GM19397 (cell line): Measurements from ENCODE around the gene DPF3.
"Not testable (repeated sequence)": the region's sequence is repeated elsewhere in the genome, so short reads cannot be mapped to it uniquely, and the experiment has no call there.

ENCODE experiments used
- ATAC-seq: cut with Tn5 transposase; IDR thresholded peaks from one replicate; pipeline ENCODE4 v1.9.1; 2021; ENCODE audit warnings: mild to moderate bottlenecking, moderate library complexity; ENCODE audit not compliant: unreplicated experiment

DPF3 gene

DNA sequence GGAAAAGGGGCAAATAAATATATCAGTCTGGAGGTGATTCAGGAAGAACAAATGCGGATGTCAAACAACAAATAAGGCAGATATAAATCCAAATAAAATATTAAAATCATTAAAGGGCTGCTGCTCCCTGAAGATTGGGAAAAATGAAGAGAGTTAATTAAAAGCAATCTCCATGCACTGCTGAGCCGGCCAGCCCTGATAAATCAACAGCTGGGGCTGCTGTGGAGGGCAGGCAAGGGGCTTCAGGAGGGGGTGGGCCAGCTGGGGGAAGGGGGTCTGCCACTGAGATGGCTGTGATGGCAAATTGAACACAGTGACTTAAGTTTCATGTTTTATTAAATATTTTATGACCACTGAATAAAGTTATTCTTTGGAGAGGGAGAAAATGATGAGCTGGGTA, 12.4 kb downstream of the DPF3 start:
- ATAC-seq: no peak

DNA sequence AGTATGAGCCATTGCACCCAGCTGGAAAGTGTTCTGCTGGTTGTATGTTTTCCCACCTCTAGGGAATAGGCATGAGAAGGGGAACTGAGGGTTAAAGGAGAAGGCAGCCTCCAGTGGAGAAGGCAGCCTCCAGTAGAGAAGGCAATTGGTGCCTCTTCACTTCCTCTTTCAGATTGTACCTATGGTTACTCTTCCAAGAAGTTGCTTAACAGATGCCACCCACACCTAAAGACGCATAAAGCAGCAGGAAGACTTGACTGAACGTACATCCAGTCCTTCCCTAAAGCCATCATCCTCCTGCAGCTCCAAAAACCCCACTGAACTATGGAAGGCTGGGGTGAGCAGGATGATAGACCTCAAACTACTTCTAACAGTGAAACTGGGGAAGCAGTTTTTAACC, 13.1 kb downstream of the DPF3 start:
- ATAC-seq: no peak

DNA sequence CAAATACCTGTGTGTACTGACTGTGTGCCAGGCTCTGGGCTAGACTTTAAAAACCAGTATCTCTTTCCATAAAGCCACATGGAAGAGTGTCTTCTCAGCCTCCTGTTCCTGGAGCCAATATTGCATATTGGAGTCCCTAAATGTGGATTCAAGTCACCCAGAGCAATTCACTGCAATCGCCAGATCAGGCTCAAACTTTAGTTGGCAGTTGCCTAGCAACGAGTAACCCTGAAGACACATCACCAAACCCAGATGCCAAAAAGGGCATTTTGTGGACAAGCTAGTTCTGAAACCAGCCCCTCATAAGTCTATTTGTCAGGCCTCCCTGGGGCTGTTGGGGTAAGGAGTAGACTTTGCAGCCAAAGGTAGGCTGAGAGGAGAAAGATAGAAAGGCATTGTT, 13.7 kb downstream of the DPF3 start:
- no peak for ATAC-seq

DNA sequence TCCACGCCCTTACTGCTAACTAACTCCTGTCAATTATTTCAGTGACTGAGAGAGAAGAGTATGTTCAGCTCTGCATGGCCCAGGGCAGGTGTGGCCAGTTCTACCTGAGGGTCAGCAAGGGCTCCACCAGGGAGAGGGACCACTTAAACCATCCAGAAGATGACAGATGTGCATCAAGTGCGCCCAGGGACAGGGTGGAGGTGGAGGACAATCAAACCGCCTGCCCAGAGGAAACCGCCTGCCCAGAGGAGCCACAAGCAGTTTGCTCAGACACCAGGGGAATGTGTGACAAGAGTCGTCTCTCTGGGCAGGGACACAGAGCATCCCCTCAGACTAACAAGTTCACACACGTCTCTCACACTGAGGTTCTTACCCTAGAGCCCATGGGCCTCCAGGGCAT, 14.5 kb downstream of the DPF3 start:
- ATAC-seq: no peak

DNA sequence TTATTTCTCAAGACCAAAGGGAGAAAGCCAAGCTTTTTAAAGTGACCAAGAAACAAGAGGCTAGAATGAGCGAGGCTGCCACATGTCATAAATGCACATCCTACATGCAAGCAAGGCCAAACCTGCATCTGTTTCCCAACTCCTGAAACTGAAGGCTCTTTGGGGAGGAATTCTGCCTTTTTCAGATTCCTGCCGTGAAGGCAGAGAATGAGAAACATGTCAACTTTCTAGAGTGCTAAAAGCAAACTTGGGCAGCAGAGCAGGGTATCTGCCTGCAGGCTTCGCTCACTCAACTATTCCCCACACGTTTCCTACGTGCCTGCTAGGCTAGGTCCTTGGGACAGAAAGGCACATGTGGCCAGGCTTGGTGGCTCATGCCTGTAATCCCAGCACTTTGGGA, 15.2 kb downstream of the DPF3 start:
- no peak for ATAC-seq

DNA sequence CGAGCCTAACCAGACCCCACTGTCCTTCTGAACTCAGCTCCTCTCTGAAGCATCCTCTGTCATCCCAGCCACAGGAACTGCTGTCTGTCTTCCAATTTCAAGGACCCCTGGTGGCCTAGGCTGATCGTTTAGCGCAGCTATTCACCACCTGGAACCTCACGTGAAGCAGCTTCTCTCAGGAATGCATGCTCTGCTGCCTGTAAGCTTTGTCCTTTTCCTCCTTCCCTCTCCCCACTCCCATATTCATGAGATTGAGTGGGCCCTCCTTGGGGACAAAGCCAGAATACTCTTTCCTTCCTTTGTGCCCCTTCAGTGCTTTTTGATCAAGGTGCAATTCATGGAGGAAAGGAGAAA, 17.2 kb downstream of the DPF3 start:
- ATAC-seq: no peak

DNA sequence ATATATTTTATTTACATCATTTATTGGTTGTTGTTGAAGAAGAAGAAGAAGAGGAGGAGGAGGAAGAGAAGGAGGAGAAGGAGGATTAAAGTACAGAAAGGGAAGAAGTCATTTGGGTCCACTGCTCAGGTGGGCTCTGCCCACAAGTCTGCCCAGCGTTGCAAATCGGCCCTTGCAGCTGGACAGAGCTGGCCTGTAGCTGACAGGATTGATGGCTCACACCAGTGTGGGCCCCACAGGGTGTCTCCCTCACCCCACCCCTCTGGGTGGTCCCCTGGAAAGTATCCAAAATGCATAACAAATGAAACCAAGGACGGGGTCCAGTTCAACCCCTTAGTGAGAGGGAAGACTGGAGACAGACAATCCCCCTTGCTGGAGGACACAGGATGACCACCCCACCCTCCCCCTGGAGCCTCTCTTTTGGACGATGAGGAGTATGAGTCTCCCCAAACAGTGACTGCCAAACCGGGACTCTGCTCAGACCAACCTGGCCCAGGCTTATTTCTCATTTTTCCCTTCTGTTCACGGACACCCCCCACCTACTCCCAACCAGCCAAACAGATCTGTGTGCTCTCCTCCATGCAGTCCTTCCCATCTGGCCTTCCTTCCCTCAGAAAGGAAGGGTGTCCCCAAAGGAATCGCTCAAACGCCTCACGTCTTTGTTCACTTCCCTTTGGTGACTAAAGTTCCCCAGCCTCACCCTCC, 17.7 kb downstream of the DPF3 start:
- no peak for ATAC-seq

DNA sequence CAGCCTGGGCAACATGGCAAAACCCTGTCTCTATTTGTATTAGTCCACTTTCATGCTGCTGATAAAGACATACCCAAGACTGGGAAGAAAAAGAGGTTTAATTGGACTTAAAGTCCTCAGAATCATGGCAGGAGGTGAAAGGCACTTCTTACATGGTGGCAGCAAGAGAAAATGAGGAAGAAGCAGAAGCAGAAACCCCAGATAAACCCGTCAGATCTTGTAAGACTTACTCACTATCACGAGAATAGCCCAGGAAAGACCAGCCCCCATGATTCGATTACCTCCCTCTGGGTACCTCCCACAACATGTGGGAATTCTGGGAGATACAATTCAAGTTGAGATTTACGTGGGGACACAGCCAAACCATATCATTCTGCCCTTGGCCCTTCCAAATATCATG, 23.0 kb downstream of the DPF3 start:
- ATAC-seq: not testable (repeated sequence)

DNA sequence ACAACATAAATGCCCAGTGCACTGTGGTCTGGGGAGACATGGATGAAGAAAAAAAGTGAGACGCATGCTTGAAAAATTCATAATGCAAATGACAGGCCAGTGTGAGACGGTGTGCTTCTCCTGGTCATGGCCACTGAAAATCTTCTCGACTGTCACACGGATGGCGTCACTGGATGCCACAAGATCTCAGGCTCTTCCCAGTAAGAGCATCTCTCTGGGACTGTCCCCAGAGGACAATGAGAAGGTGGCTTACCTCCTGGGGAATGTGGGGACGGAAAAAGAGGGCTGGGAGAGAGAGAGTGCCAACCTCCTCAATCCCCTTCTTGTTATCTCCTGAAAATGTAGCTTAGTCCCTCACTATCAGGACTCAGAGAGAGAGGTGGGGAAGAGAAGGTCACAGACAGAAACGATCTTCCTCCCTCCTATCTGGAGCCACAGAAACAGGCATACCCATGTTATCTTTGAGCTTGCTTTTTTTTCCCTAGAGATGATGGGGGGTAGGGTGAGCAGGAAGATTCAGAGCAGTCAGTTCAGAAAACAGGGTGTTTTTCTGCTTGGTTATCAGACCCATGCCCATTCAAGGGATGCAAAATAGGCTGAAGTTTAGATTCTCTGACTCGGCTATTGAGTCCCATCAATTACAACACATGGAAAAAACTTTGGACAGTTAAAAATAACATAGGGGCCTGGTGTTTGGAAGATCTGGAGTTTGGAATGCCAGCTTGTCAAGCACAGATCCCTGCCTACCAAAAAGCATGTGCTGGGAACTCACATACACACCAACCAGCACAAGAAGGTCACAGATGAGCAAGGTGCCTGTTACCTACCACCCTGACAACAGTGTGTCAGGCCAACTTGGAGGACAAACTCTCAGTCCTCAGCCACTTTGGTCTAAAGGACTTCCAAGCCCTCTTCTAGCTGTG, 24.2 kb downstream of the DPF3 start:
- ATAC-seq: no peak

DNA sequence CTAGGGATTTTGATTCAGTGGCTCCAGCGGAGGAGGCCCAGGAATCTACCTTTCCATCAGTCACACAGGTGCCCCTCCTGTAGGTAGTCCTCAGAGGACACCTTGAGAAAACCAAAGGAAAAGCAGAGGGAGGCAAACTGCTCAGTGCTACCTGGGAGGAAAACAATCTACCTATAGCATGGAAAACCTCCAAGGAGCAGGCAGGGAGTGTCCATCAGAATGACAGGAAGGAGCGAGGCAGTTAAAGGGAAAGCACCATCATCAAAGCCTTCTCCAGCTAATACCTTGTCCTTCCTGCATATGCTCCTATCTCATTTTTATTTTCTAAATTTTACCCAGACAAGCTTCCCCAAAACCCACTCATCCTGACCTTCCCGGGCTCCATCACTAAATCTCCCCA, 25.4 kb downstream of the DPF3 start:
- no peak for ATAC-seq

DNA sequence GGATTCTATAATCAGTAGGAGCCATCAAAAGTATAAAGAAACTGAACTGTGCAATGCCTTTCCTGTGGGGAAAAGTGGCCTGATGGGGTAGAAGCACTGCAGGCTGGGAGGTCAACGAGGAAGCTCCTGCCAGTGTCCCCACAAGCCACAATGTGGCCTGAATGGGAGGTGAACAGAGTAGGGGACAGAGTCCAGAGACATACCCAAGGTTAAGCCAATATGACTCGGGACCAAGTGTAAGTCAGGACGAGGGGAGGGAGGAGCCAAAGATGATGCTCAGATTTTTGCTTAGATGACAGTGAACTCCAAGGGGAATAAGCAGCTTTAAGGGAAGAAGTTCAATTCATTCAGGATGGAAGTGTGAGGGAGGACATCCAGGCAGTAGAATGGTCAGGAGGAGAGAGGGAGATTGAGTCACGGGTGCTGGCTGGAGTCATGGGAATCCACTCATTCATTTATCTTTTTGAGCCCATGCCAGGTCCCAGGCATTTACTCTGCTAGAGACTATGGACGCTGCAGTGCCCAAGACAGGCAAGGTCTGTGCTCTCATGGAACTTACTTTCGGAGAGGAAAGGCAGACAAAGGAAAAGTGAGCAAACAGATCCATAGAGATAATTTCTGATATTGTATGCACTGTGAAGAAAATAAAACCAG, 29.1 kb downstream of the DPF3 start:
- no peak for ATAC-seq

DNA sequence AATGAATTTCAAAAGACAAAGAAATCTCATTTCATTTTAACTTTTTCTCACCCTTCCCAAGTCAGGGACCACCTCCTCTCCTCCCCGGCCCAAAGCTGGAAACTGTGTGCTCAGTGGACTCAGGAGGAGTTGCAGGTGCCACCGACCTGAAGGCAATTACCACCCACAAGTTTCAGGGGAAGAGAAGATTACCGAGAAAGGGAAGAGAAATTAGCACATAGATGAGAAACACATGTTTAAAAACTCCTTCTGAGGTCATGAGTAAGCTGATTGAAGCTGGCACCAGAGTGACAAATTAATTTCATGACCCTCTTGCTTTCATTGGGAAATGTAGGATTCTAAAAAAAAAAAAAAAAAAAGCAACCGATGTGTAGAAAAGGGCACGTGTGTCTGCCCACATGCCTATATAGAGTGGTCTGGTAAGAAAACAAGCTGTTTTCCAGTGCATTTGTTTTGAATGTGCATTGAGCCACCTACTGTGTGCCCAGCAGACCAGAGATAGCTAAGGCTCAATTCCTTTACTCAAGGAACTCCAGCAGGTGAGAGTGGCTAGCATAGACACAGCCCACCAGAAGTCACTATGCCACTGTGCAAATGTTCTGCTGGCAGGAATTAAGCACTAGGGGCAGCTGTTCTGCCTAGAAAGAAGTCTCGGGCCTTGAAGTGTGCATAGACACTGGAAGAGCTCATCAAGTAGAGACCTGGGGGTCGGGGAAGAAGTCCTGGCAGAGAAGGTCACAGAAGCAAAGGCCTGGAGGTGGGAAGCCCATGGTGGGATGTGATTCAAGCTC, 30.5 kb downstream of the DPF3 start:
- ATAC-seq: no peak

DNA sequence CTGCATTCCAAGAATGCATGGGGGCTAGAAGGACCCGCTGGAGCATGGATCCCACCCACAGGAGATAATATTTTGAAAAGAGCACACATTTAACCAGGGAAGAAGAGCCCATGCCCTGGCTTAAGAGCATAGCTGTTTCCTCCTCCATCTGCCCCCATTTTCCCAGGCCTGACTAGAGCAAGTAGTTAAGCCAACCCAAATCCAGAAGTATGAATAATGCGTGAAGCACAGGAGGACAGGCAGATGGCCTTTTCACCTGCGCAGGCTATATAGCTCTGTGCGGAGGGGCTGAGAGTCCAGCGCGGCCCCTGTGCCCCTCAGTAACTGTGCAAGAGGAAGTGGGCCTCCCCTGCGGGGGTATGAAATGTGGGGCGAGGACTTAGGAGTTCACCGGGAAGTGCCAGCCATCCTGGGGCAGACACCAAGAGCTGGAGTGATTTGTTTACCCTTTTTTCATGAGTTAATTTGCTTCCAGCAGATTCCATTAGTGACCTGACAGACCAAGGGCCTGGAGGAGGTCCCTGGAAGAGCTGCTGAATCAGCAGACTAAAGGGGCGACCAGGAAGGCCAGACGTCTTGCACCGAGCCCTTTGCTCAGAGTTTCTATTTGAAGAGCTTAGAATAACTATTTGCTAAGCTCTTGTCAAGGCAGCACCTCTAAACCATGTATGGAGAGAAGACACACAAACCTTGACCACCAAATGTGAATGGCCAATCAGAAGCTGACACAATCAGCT, 37.2 kb downstream of the DPF3 start:
- ATAC-seq: no peak

DNA sequence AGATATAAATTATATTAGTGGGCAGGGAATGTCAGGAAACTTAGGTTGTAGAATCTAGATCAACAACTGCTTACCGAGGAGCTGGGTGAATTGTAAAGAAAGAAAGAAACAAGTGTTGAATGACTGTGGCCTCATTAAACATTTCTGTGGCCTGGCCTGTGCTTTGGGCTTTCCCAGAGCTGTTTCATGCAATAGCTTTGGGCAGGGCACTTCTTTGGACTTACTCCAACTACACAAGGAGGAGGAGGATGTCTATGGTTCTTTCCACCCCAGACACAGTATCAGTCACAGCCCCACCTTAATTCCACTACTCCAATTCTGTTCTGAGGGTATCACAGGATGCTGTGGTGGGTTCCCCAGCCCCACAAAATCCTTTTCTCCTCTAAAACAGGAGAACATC, 38.0 kb downstream of the DPF3 start:
- ATAC-seq: no peak

DNA sequence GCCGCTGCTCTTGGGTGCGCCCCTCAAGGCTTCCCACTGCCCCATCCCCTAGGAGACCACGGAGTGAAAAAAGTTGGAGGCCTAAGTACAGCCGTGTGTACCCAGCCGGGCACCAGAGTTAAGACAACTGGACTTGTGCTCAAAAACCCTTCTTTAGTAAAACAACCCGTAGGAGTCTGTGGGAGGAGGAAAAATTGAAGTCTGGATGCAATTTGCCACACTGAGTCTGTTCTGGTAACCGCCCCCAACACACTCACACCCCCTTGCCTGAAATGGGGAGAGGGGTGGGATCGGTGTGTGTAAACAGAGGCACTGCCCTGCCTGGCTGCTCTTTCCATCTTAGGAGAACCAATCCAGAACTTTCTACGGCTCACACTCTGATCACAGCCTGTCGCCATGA, 41.7 kb downstream of the DPF3 start:
- ATAC-seq: no peak

DNA sequence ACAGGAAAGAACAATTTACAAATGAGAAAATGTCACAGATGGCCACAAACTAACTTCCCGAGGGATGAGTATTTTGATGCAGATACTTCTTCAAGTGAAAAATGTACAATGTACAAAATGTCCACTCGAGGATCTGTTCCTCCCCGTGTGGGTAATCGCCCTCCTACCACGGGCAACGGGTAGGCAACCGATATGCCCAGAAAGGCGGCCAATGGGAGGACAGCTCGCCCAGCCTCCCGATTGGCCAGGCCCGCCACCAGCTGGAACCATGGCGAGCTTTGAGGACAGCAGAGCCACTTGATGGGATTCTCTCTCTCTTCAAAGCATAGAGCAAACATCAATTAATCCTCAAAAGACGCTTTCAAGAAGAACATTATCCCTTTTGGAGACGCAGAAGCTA, 42.3 kb downstream of the DPF3 start:
- no peak for ATAC-seq

DNA sequence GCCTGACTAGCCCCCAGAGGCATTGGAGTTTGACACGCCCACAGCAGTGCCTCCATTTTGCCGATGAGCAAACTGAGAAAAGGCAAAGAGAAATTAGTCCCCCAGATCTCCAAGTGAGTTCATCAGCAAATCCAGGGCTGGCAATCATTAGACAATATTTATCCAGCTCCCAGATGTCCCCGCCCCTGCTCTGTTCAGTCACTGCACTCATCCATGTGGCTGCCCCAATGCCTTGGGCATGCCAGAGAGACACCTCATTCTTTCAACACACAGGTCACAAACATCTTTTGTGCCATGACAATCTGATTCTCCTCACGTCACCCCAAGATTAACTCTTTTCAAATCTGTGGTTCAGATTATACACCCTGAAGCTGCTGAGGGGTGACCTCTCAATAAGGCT, 43.5 kb downstream of the DPF3 start:
- no peak for ATAC-seq

DNA sequence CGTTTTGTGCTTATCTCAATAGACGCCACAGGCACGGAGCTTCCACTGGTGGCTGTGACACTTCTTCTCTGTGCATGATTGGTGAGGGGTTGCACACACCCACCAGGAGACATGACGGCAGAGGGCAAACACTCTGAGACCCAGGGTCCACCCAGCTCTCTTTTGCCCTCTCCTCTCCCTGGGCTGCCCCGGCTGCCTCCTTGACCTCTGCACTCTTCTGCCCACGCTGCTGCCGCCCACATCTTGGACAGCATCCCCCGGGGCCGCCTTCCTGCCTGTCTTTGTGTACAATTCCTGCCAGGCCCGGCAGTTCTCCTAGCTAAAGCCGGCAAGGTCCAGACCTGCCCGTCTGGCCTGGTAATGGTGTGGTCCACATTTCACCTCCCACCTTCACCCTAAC, 44.7 kb downstream of the DPF3 start:
- ATAC-seq: no peak

DNA sequence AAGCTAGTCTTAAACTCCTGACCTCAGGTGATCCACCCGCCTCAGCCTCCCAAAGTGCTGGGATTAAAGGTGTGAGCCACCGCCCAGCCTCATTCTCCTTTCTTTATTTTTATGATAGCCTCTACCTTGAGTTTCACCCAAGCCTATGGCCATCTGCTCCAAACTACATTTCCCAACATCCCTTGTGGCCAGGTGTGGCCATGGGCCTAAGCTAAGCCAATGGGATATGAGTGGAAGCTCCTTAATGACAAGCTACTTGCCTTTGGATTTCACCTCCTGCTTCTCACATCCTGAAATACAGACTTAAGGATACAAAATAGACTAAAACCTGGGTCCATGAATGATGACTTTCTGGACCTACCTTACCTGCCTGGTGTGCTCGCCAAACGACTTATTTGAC, 46.2 kb downstream of the DPF3 start:
- ATAC-seq: no peak

DNA sequence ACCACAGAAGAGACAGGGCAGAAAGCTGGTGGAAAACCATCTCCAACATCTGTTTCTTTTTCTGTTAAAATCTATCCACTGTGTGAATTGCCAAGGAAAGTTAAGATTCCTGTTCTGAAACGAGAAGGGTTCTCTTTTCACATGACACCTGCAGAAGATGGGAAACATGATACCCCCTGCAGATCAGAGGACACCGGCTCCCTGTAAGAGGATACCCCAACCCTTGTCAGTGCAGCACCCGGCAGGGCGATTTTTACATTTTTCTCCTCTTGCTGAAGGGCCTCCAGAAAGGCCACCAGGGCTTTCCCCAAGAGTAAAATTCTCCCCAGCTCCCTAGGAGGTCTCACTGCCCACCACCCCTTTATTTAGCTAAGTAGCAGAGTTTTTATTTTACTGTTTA, 48.2 kb downstream of the DPF3 start:
- no peak for ATAC-seq

DNA sequence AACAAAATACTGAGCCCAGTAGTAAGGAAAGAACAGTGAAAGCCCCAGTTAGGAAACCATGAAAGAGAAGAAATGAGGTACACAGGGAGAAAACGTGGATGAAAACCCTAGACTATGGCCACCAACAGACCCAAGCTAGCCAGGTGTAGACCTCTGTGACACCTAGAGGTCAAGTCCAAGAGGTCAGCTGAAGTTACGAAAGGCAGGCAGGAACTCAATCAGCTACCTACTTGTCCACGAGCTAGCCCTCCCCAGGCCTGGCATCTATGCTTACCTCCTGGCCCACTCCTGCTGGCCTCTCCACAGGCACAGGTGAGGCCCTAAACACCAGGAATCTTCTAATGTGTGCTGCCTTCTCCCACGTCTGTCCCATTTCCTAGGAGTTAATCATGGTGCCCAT, 48.7 kb downstream of the DPF3 start:
- no peak for ATAC-seq
